GM23338 (cell line): Measurements from ENCODE around the gene PLS1. TPM values are rescaled to one million over a fixed set of nuclear protein-coding genes. Genes with fewer than 3 reads are reported as not detected.

Experiments
- ATAC-seq: fragments of 200-7000 bp; cut with Tn5 transposase; 3 replicates; pipeline ENCODE4 v1.9.1; 2020
- DNase-seq: peaks from one replicate; pipeline ENCODE4 v3.0.0-alpha.2; 2015; ENCODE audit warnings: low spot score
- H2AFZ ChIP-seq: fragments of 200-600 bp; sonication (generic); 2 replicates; pipeline ENCODE4 v1.8.0; 2016; ENCODE audit warnings: antibody characterized with exemption, mild to moderate bottlenecking, moderate library complexity
- H3F3A ChIP-seq: fragments of 200-600 bp; sonication (generic); replicated peaks from 2 replicates; pipeline ENCODE4 v1.8.0; 2017; ENCODE audit warnings: antibody characterized with exemption, mixed run types, low read depth
- H3K27ac ChIP-seq: fragments of 200-600 bp; sonication (generic); 2 replicates; pipeline ENCODE4 v1.6.1; 2016; ENCODE audit warnings: low read depth
- H3K27me3 ChIP-seq: fragments of 200-600 bp; sonication (generic); 2 replicates; pipeline ENCODE4 v1.8.0; 2016; ENCODE audit warnings: mild to moderate bottlenecking, mixed run types, moderate library complexity; ENCODE audit not compliant: insufficient read depth
- H3K36me3 ChIP-seq: fragments of 200-600 bp; sonication (generic); 2 replicates; pipeline ENCODE4 v1.8.0; 2016; ENCODE audit warnings: mild to moderate bottlenecking; ENCODE audit not compliant: insufficient read depth
- H3K4me1 ChIP-seq: fragments of 200-600 bp; sonication (generic); 2 replicates; pipeline ENCODE4 v1.8.0; 2016; ENCODE audit warnings: mild to moderate bottlenecking, moderate library complexity; ENCODE audit not compliant: insufficient read depth
- H3K4me2 ChIP-seq: fragments of 200-600 bp; sonication (generic); 2 replicates; pipeline ENCODE4 v1.7.1; 2017; ENCODE audit warnings: mixed run types
- H3K4me3 ChIP-seq: fragments of 200-600 bp; sonication (generic); 2 replicates; pipeline ENCODE4 v1.6.1; 2016; ENCODE audit warnings: mixed run types
- H3K79me2 ChIP-seq: fragments of 200-600 bp; sonication (generic); replicated peaks from 2 replicates; pipeline ENCODE4 v1.8.0; 2017; ENCODE audit warnings: mild to moderate bottlenecking; ENCODE audit not compliant: insufficient read depth
- H3K9me2 ChIP-seq: fragments of 200-600 bp; sonication (generic); 2 replicates; pipeline ENCODE4 v1.8.0; 2017; ENCODE audit not compliant: insufficient read depth
- H4K20me1 ChIP-seq: fragments of 200-600 bp; sonication (generic); replicated peaks from 2 replicates; pipeline ENCODE4 v1.8.0; 2017; ENCODE audit warnings: mild to moderate bottlenecking; ENCODE audit not compliant: insufficient read depth
- H3K27ac Mint-ChIP-seq: 2 replicates; pipeline ENCODE4 v1.8.0; 2020; ENCODE audit warnings: inconsistent platforms, mild to moderate bottlenecking, moderate library complexity, mixed read lengths
- H3K27me3 Mint-ChIP-seq: 3 replicates; pipeline ENCODE4 v1.8.0; 2022; ENCODE audit warnings: low read depth, mild to moderate bottlenecking, moderate library complexity, mixed read lengths, inconsistent platforms; ENCODE audit not compliant: insufficient read depth, poor library complexity
- H3K36me3 Mint-ChIP-seq: 3 replicates; pipeline ENCODE4 v1.8.0; 2021; ENCODE audit warnings: low read depth, mild to moderate bottlenecking, inconsistent platforms, moderate library complexity, mixed read lengths
- H3K4me1 Mint-ChIP-seq: 3 replicates; pipeline ENCODE4 v1.8.0; 2020; ENCODE audit warnings: mild to moderate bottlenecking, inconsistent platforms, mixed read lengths
- H3K4me3 Mint-ChIP-seq: 3 replicates; pipeline ENCODE4 v1.8.0; 2021; ENCODE audit warnings: moderate library complexity, mild to moderate bottlenecking, inconsistent platforms, mixed read lengths
- H3K9me3 Mint-ChIP-seq: 3 replicates; pipeline ENCODE4 v1.8.0; 2020; ENCODE audit warnings: moderate library complexity, mild to moderate bottlenecking, inconsistent platforms, mixed read lengths
- CREB1 ChIP-seq: fragments of 250-450 bp; sonication (Bioruptor Pico); IDR thresholded peaks from 2 replicates; pipeline ENCODE4 v1.5.0; 2020; ENCODE audit warnings: low read depth, mild to moderate bottlenecking, moderate library complexity
- CTCF ChIP-seq, 2 experiments: fragments of 200-600 bp in 1 of 2; sonication (generic) in 1 of 2; conservative IDR thresholded peaks; 2 replicates each; pipeline versions ENCODE4 v1.5.1 to v1.6.1; 2016 to 2017; ENCODE audit warnings: antibody characterized with exemption in 2 of 2, low read depth in 2 of 2, mild to moderate bottlenecking in 2 of 2, moderate library complexity in 1 of 2
- ETS1 ChIP-seq: IDR thresholded peaks from 2 replicates; pipeline ENCODE4 v1.6.1; 2016; ENCODE audit warnings: antibody characterized with exemption
- EZH2 ChIP-seq: fragments of 200-600 bp; sonication (generic); IDR thresholded peaks from one replicate; pipeline ENCODE4 v1.8.0; 2017; ENCODE audit warnings: antibody characterized with exemption, mild to moderate bottlenecking, low read depth; ENCODE audit not compliant: unreplicated experiment
- EZH2phosphoT487 ChIP-seq: fragments of 200-600 bp; sonication (generic); IDR thresholded peaks from one replicate; pipeline ENCODE4 v1.8.1; 2018; ENCODE audit warnings: antibody characterized with exemption; ENCODE audit not compliant: unreplicated experiment
- JUNB ChIP-seq: IDR thresholded peaks from one replicate; pipeline ENCODE4 v1.6.1; 2016; ENCODE audit warnings: antibody characterized with exemption; ENCODE audit not compliant: unreplicated experiment
- NANOG ChIP-seq: IDR thresholded peaks from 2 replicates; pipeline ENCODE4 v1.6.1; 2016; ENCODE audit warnings: antibody characterized with exemption, borderline replicate concordance
- POLR2AphosphoS5 ChIP-seq: IDR thresholded peaks from 2 replicates; pipeline ENCODE4 v1.6.1; 2016; ENCODE audit warnings: antibody characterized with exemption, low read depth
- REST ChIP-seq: IDR thresholded peaks from one replicate; pipeline ENCODE4 v1.6.1; 2018; ENCODE audit warnings: antibody characterized with exemption; ENCODE audit not compliant: unreplicated experiment
- STAT1 ChIP-seq: IDR thresholded peaks from one replicate; pipeline ENCODE4 v1.6.1; 2016; ENCODE audit warnings: antibody characterized with exemption; ENCODE audit not compliant: unreplicated experiment
- ZNF114 ChIP-seq: fragments of 250-450 bp; sonication (Bioruptor Pico); IDR thresholded peaks from 2 replicates; pipeline ENCODE4 v1.5.0; 2020; ENCODE audit warnings: mild to moderate bottlenecking, moderate library complexity
- ZNF331 ChIP-seq: fragments of 250-450 bp; sonication (Bioruptor Pico); IDR thresholded peaks from 2 replicates; pipeline ENCODE4 v1.5.0; 2020; ENCODE audit warnings: low read depth, mild to moderate bottlenecking, moderate library complexity
- ZNF462 ChIP-seq: fragments of 250-450 bp; sonication (Bioruptor Pico); IDR thresholded peaks from 2 replicates; pipeline ENCODE4 v1.5.0; 2020; ENCODE audit warnings: mild to moderate bottlenecking, moderate library complexity
- polyA plus RNA-seq: library from polyadenylated mRNA; unstranded; fragments of >200 nt; fragmentation: Nextera tagmentation; extraction: Ambion mirVana; gene quantifications from 2 replicates; pipeline ENCODE4 v1.2.1, GENCODE V29; 2016
- total RNA-seq: library from RNA; depleted of rRNA; stranded (reverse); fragments of >200 nt; shearing (Covaris generic); gene quantifications from 2 replicates; pipeline ENCODE4 v1.2.3, GENCODE V29; 2014

Gene PLS1
- total and polyA plus RNA-seq, 2 experiments from 2014 or later: 18.4 to 42.2 TPM

GRCh38 chr3:142656575-142656974, 60.4 kb downstream of the PLS1 start:
- Mint-ChIP-seq H3K36me3 (no peaks in the 10 kb centered on the region), H3K9me3 (no peaks in the 10 kb centered on the region), H3K4me3 (no peak overlapping the region), H3K4me1 (peaks cover 33% of the 10 kb centered on the region), H3K27ac (no peak overlapping the region), H3K27me3 (peaks cover 4% of the 10 kb centered on the region)
- no peaks in the 10 kb centered on the region; the same call in 1 of the 2 replicates for H4K20me1 ChIP-seq
- DNase-seq (no peak), ATAC-seq (no peak)
- H2AFZ ChIP-seq: no peak overlapping the region
- H3K79me2 ChIP-seq: no peaks in the 10 kb centered on the region
- peaks cover 5% of the 10 kb centered on the region; the same call in 1 of the 2 replicates for H3K9me2 ChIP-seq
- no peaks in the 10 kb centered on the region for H3K36me3 ChIP-seq
- H3K4me3 ChIP-seq: no peak overlapping the region
- H3F3A ChIP-seq: no peaks in the 10 kb centered on the region
- H3K27ac ChIP-seq: peak overlapping the region; percentile 20; the same call in 1 of the 2 replicates
- peaks cover 20% of the 10 kb centered on the region for H3K4me1 ChIP-seq
- no peaks in the 10 kb centered on the region for H3K27me3 ChIP-seq
- no peak overlapping the region for H3K4me2 ChIP-seq
- no peak for TF ChIP-seq STAT1
- TF ChIP-seq ZNF462: no peak
- TF ChIP-seq ZNF114 (CRISPR knock-in tag): no peak
- TF ChIP-seq EZH2phosphoT487: no peak
- TF ChIP-seq ETS1: no peak
- no peak for TF ChIP-seq POLR2AphosphoS5
- no peak for TF ChIP-seq CTCF (conservative IDR thresholded peaks at IDR 0.05; ENCODE audit: low read depth in 2 of 2)
- no peak for TF ChIP-seq JUNB
- TF ChIP-seq ZNF331: no peak
- TF ChIP-seq NANOG: no peak
- TF ChIP-seq CREB1: no peak
- TF ChIP-seq EZH2: no peak
- no peak for TF ChIP-seq REST
